AG10803 (cell line): ENCODE data around the gene DNASE1.
"Not testable (repeated sequence)": the region's sequence is repeated elsewhere in the genome, so short reads cannot be mapped to it uniquely, and the experiment has no call there.

ENCODE experiments used
- DNase-seq: peaks from one replicate; pipeline ENCODE4 v3.0.0; 2010; ENCODE audit warnings: low read depth
- H3K4me3 ChIP-seq: 2 replicates; pipeline ENCODE4 v1.5.1; 2011; ENCODE audit warnings: mild to moderate bottlenecking, low read length, control low read depth
- TF ChIP-seq, protein P1 (sequence below): conservative IDR thresholded peaks from 2 replicates; pipeline ENCODE4 v1.5.1; 2011; ENCODE audit warnings: mild to moderate bottlenecking, low read length, control low read depth, inconsistent platforms

DNASE1 gene

GRCh38 chr16:3651461-3652372 is 2.8 kb upstream of the DNASE1 start:
- no peak overlapping the region for H3K4me3 ChIP-seq
- DNase-seq: no peak
- TF ChIP-seq, protein P1, sequence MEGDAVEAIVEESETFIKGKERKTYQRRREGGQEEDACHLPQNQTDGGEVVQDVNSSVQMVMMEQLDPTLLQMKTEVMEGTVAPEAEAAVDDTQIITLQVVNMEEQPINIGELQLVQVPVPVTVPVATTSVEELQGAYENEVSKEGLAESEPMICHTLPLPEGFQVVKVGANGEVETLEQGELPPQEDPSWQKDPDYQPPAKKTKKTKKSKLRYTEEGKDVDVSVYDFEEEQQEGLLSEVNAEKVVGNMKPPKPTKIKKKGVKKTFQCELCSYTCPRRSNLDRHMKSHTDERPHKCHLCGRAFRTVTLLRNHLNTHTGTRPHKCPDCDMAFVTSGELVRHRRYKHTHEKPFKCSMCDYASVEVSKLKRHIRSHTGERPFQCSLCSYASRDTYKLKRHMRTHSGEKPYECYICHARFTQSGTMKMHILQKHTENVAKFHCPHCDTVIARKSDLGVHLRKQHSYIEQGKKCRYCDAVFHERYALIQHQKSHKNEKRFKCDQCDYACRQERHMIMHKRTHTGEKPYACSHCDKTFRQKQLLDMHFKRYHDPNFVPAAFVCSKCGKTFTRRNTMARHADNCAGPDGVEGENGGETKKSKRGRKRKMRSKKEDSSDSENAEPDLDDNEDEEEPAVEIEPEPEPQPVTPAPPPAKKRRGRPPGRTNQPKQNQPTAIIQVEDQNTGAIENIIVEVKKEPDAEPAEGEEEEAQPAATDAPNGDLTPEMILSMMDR: no peak

GRCh38 chr16:3652373-3653195 is 1.9 kb upstream of the DNASE1 start:
- TF ChIP-seq, protein P1: no peak
- DNase-seq: no peak
- H3K4me3 ChIP-seq: no peak overlapping the region

- TF ChIP-seq, protein P1: no peak
- no peak overlapping the region for H3K4me3 ChIP-seq
- no peak for DNase-seq
Observed at GRCh38 chr16:3655030-3655395, 522 bp downstream of the DNASE1 start.

- no peak overlapping the region for H3K4me3 ChIP-seq
- TF ChIP-seq, protein P1: no peak
- DNase-seq: no peak
Observed at GRCh38 chr16:3655396-3656159, 1.1 kb downstream of the DNASE1 start.

- DNase-seq, H3K4me3 ChIP-seq: not testable (repeated sequence)
Observed at GRCh38 chr16:3656160-3656490, 1.6 kb downstream of the DNASE1 start.

DNA sequence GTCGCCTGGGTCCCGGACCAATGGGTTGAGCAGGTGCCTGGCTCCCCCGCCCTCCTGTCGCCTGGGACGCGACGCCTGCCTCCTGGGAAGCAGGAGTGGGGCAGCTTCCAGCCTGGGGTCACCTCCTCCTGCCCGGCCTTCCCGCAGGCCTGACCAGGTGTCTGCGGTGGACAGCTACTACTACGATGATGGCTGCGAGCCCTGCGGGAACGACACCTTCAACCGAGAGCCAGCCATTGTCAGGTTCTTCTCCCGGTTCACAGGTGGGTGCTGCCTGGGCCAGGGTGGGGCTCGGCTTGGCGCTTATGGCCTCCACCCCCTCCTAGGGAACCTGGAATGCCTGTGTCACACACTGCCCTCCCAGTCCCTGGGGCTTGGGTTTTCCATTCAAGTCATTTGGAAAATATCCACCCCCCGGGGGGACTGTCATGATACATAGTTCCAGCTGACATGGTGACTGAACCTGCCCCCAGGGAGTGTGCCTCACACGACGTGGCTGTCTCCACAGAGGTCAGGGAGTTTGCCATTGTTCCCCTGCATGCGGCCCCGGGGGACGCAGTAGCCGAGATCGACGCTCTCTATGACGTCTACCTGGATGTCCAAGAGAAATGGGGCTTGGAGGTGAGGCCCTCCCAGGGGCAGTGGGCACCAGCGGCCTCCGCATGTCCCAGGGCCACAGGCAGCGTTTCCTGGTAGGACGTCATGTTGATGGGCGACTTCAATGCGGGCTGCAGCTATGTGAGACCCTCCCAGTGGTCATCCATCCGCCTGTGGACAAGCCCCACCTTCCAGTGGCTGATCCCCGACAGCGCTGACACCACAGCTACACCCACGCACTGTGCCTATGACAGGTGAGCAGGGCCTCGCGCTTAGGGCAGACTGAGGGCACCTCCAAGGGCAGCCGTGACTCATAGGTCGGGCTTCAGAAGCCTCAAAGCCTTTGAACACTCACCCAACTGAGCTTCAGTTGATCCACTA is 2.3 kb downstream of the DNASE1 start:
- H3K4me3 ChIP-seq: no peak overlapping the region
- DNase-seq: no peak
- TF ChIP-seq, protein P1: no peak
